GM10266 (cell line): Measurements from ENCODE around the gene CDH18.

Experiments used
- DNase-seq: peaks from one replicate; pipeline ENCODE4 v3.0.0; 2012; ENCODE audit errors: extremely low spot score
- TF ChIP-seq, protein P1 (sequence below): IDR thresholded peaks from 2 replicates; pipeline ENCODE4 v1.5.1; 2012; ENCODE audit warnings: mild to moderate bottlenecking, low read depth; ENCODE audit not compliant: control insufficient read depth, insufficient read depth; ENCODE audit errors: missing control alignments

CDH18 gene

DNA sequence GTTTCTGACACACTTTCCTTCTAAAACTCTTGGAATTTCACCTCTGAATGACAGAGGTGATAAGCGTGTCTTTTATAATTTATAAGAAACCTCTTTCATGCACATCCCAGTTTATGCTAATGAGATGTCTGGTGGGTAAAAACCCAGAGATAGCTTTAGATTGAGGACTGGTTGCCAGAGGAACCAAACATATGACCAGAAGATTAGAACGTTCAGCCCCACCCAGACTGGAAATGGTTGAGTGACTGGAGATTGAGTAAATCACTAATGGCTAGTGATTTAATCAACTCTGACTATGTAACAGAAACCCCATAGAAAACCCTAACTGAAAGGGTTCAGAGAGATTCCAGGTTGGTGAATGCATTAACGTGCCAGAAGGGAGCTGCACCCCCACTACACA is 69.2 kb downstream of the CDH18 start:
- TF ChIP-seq, protein P1, sequence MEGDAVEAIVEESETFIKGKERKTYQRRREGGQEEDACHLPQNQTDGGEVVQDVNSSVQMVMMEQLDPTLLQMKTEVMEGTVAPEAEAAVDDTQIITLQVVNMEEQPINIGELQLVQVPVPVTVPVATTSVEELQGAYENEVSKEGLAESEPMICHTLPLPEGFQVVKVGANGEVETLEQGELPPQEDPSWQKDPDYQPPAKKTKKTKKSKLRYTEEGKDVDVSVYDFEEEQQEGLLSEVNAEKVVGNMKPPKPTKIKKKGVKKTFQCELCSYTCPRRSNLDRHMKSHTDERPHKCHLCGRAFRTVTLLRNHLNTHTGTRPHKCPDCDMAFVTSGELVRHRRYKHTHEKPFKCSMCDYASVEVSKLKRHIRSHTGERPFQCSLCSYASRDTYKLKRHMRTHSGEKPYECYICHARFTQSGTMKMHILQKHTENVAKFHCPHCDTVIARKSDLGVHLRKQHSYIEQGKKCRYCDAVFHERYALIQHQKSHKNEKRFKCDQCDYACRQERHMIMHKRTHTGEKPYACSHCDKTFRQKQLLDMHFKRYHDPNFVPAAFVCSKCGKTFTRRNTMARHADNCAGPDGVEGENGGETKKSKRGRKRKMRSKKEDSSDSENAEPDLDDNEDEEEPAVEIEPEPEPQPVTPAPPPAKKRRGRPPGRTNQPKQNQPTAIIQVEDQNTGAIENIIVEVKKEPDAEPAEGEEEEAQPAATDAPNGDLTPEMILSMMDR = no peak
- no peak for DNase-seq

DNA sequence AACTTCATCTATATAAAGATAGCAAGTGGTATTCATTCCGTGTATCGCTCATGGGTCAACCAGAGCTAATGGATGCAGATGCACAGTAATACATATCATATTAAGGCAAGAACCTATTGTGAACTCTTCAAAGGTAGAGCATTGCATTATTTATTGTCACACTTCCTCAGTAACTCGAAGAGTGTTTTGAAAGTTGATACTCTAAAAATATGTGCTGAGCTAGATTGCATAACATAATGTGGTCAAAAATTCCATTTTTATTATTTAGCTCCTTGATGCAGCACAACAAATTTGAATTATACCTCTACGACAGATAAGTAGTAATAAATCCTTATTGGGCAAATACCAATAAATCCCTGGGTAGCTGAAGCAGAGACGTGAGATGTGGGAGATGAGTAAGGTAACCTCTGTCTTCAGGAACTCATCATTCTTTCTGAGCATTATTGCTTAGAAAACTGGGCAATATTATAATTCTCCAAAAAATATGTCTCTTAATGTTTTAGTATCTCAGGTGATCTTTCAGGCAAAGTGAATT is 70.3 kb downstream of the CDH18 start:
- TF ChIP-seq, protein P1 = no peak
- no peak for DNase-seq

- DNase-seq = no peak
- TF ChIP-seq, protein P1 = no peak
These were observed 77.9 kb downstream of the CDH18 start for GRCh38 chr5:19910136-19910535.

- no peak for DNase-seq
- TF ChIP-seq, protein P1 = no peak
These were observed 83.2 kb downstream of the CDH18 start for GRCh38 chr5:19904766-19905165.

DNA sequence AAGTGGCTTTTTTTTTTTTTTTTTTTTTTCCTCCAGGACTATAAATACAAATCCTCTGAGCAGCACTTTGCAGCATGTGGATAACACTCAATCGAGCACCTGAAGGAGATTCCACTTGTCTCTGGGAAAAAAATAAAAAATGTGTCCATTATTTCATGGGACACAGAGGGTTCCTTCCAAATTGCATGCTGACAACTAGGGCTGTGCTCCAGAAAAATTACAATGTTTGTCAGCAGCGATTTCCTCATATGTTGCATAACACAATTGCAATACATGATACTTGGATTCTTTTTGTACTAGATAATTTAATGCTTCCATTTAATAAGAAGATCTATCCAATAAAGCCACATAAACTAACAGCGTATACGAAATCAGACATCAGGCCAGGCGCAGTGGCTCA is 84.4 kb downstream of the CDH18 start:
- DNase-seq = no peak
- TF ChIP-seq, protein P1 = no peak

DNA sequence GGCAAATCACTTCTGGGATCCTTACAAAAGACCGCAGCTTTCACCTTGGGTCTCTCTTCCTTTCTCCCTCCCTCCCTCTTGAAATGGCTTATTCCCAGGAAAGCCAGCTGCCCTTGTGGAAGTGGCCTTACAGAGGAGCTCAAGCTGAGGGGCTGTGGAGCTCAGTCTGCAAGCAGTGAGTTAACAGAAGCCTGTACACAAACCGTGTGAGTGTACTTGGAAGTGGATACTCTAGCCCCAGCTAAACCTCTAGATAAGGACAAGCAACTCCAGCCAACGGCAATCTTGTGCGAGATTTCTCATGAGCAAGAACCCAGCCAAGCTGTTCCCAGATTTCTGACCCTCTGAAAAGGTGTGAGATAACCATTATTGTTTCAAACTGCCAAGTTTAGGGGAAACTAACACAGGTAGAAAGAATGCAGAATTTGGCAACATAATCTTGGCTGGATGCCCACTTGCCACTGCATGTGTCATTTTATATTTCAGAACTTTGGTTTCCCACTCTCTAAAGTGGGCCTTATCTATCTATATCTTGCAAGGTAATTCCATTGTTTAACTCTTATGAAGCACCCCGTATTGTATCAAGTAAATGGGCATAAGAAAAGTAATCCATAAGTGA is 85.6 kb downstream of the CDH18 start:
- TF ChIP-seq, protein P1 = no peak
- DNase-seq = no peak

DNA sequence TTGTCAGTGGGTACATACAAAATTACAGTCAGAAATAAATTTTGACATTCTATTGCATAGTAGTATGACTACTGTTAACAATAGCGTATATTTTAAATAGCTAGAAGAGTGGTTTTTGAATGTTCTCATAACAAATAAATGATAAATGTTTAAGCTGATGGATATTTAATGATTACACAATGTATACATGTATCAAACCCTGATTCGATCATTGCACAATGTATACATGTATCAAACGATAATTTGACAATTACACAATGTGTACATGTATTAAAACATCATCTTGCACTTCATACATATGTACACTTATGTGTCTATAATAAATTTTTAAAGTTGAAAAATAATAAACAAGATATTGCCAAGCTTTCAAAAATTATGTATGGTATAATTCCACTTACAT is 87.7 kb downstream of the CDH18 start:
- TF ChIP-seq, protein P1 = no peak
- no peak for DNase-seq
